Measurements from ENCODE around the gene CYP11A1. TPM values are rescaled to one million over a fixed set of nuclear protein-coding genes. Genes with fewer than 3 reads are reported as not detected.
"Not testable (repeated sequence)": the region's sequence is repeated elsewhere in the genome, so short reads cannot be mapped to it uniquely, and the experiment has no call there.

Gene CYP11A1
- total RNA-seq, 1 donor from 2014 or later: 2.0 TPM

GRCh38 chr15:74364936-74365597 is 2.4 kb downstream of the CYP11A1 start:
- TF ChIP-seq CTCF (IDR thresholded peaks at IDR 0.05; ENCODE audit: insufficient read depth, low read length, poor library complexity, severe bottlenecking): no peak
- no peak overlapping the region for H3K4me3 ChIP-seq (ENCODE audit: low read depth, low read length)
- no peaks in the 10 kb centered on the region for H3K27me3 ChIP-seq (ENCODE audit: control insufficient read depth, insufficient read depth, low read length)
- no peaks in the 10 kb centered on the region for H3K36me3 ChIP-seq (ENCODE audit: control insufficient read depth, insufficient read depth, low read length)
- DNase-seq (ENCODE audit: low read depth): no peak

- H3K36me3 ChIP-seq (ENCODE audit: control insufficient read depth, insufficient read depth, low read length): no peaks in the 10 kb centered on the region
- H3K27me3 ChIP-seq (ENCODE audit: control insufficient read depth, insufficient read depth, low read length): no peaks in the 10 kb centered on the region
- no peak overlapping the region for H3K4me3 ChIP-seq (ENCODE audit: low read depth, low read length)
- TF ChIP-seq CTCF (IDR thresholded peaks at IDR 0.05; ENCODE audit: insufficient read depth, low read length, poor library complexity, severe bottlenecking): no peak
- DNase-seq (ENCODE audit: low read depth): no peak
Observed at GRCh38 chr15:74362482-74362881, 5.0 kb downstream of the CYP11A1 start.

- DNase-seq (ENCODE audit: low read depth); H3K36me3 ChIP-seq (ENCODE audit: control insufficient read depth, insufficient read depth, low read length); H3K27me3 ChIP-seq (ENCODE audit: control insufficient read depth, insufficient read depth, low read length); H3K4me3 ChIP-seq (ENCODE audit: low read depth, low read length): not testable (repeated sequence)
Observed at GRCh38 chr15:74360855-74361254, 6.6 kb downstream of the CYP11A1 start.

- not testable (repeated sequence) for H3K4me3 ChIP-seq (ENCODE audit: low read depth, low read length); H3K36me3 ChIP-seq (ENCODE audit: control insufficient read depth, insufficient read depth, low read length); H3K27me3 ChIP-seq (ENCODE audit: control insufficient read depth, insufficient read depth, low read length); DNase-seq (ENCODE audit: low read depth)
Observed at GRCh38 chr15:74359376-74359775, 8.1 kb downstream of the CYP11A1 start.

GRCh38 chr15:74357514-74357913 is 9.9 kb downstream of the CYP11A1 start:
- not testable (repeated sequence) for DNase-seq (ENCODE audit: low read depth); H3K27me3 ChIP-seq (ENCODE audit: control insufficient read depth, insufficient read depth, low read length); H3K4me3 ChIP-seq (ENCODE audit: low read depth, low read length); H3K36me3 ChIP-seq (ENCODE audit: control insufficient read depth, insufficient read depth, low read length)

- H3K36me3 ChIP-seq (ENCODE audit: control insufficient read depth, insufficient read depth, low read length); H3K27me3 ChIP-seq (ENCODE audit: control insufficient read depth, insufficient read depth, low read length); H3K4me3 ChIP-seq (ENCODE audit: low read depth, low read length); DNase-seq (ENCODE audit: low read depth): not testable (repeated sequence)
Observed at GRCh38 chr15:74356050-74356449, 11.4 kb downstream of the CYP11A1 start.

- not testable (repeated sequence) for H3K27me3 ChIP-seq (ENCODE audit: control insufficient read depth, insufficient read depth, low read length); DNase-seq (ENCODE audit: low read depth); H3K36me3 ChIP-seq (ENCODE audit: control insufficient read depth, insufficient read depth, low read length); H3K4me3 ChIP-seq (ENCODE audit: low read depth, low read length)
Observed at GRCh38 chr15:74353992-74354391, 13.5 kb downstream of the CYP11A1 start.

GRCh38 chr15:74352393-74352910 is 15.0 kb downstream of the CYP11A1 start:
- H3K4me3 ChIP-seq (ENCODE audit: low read depth, low read length): no peak overlapping the region
- H3K36me3 ChIP-seq (ENCODE audit: control insufficient read depth, insufficient read depth, low read length): no peaks in the 10 kb centered on the region
- TF ChIP-seq CTCF (IDR thresholded peaks at IDR 0.05; ENCODE audit: insufficient read depth, low read length, poor library complexity, severe bottlenecking): no peak
- DNase-seq (ENCODE audit: low read depth): no peak
- no peaks in the 10 kb centered on the region for H3K27me3 ChIP-seq (ENCODE audit: control insufficient read depth, insufficient read depth, low read length)
